Measurements from ENCODE around the gene THSD4. TPM values are rescaled to one million over a fixed set of nuclear protein-coding genes. Genes with fewer than 3 reads are reported as not detected.

Gene THSD4
- total and polyA plus RNA-seq, 4 donors, result 6.0 to 42.4 (median 18.5) TPM

DNA sequence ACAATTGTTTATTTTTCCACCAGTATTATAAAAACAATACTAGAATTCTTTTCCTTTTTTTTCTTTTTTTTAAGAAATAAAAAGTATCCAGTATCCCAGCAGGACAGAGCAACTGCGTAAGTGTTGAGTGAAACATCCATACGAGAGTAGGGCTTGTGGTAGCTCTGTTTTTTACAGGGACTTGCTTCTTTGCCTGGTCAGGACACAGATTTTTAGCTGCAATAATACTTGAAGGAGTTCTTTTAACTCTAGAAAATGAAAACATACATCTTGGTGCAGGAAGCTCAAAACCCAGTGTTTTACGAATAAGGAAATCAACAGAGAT, 397.4 kb downstream of the THSD4 start:
- no peak for DNase-seq
- Histone ChIP-seq H3K4me1 (ENCODE audit: control insufficient read depth in 5 of 5, insufficient read depth in 5 of 5, low read length in 5 of 5) (peaks cover 3 to 18% (median 6%) of the 10 kb centered on the region in 5 donors), H3K4me3 (no peak overlapping the region), H3K9me3 (ENCODE audit: control insufficient read depth in 4 of 4, insufficient read depth in 3 of 4, low read length in 3 of 4) (peaks cover 0 to 3% (median 0%) of the 10 kb centered on the region in 4 donors), H3K36me3 (ENCODE audit: control insufficient read depth in 4 of 4, insufficient read depth in 4 of 4, low read length in 4 of 4) (no peaks in the 10 kb centered on the region), H3K9ac (ENCODE audit: insufficient read depth in 1 of 2, low read length in 2 of 2) (no peak overlapping the region), H3K27ac (ENCODE audit: low read depth in 1 of 2, low read length in 1 of 2) (no peak overlapping the region), H3K27me3 (ENCODE audit: control insufficient read depth in 3 of 3, insufficient read depth in 3 of 3, low read length in 2 of 3) (no peaks in the 10 kb centered on the region)
- WGBS, 2 donors, result 60 to 91% methylated on average over 3 of the region's 3 CpGs
- no peak for ATAC-seq (ENCODE audit: insufficient read depth, low FRiP score)
- TF ChIP-seq CTCF (IDR thresholded peaks at IDR 0.05; ENCODE audit: control extremely low read depth, extremely low read depth), result no peak

GRCh38 chr15:71515375-71516186, 400.3 kb downstream of the THSD4 start:
- 46 to 47% methylated on average over 10 of the region's 10 CpGs for WGBS, 2 donors
- Histone ChIP-seq H3K27me3 (ENCODE audit: control insufficient read depth in 3 of 3, insufficient read depth in 3 of 3, low read length in 2 of 3) (no peaks in the 10 kb centered on the region), H3K4me1 (ENCODE audit: control insufficient read depth in 5 of 5, insufficient read depth in 5 of 5, low read length in 5 of 5) (peaks cover 3 to 18% (median 6%) of the 10 kb centered on the region in 5 donors), H3K4me3 (no peak overlapping the region), H3K9ac (ENCODE audit: insufficient read depth in 1 of 2, low read length in 2 of 2) (no peak overlapping the region), H3K36me3 (ENCODE audit: control insufficient read depth in 4 of 4, insufficient read depth in 4 of 4, low read length in 4 of 4) (no peaks in the 10 kb centered on the region), H3K9me3 (ENCODE audit: control insufficient read depth in 4 of 4, insufficient read depth in 3 of 4, low read length in 3 of 4) (no peaks in the 10 kb centered on the region), H3K27ac (ENCODE audit: low read depth in 1 of 2, low read length in 1 of 2) (no peak overlapping the region)
- no peak for ATAC-seq (ENCODE audit: insufficient read depth, low FRiP score)
- DNase-seq, result no peak
- TF ChIP-seq CTCF (IDR thresholded peaks at IDR 0.05; ENCODE audit: control extremely low read depth, extremely low read depth), result no peak

DNA sequence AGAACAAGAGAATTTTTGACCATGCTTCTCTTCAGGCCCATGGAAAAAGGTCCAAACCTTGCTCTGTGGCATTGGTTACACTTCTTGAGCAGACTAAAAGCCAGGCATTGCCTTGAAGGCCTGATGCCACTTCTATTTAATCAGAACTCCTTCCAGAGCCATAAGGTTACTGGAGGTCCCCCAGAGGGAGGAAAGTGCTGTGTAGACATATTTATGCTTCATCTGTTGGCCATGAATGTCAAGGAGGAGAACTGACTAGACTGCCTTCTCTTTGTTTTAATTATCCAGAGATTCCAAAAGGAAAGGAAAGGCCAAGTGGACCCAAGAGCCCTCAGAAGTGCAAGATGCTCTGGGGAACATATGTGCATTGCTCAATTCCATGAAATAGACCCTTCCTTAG, 402.5 kb downstream of the THSD4 start:
- Histone ChIP-seq H3K27me3 (ENCODE audit: control insufficient read depth in 3 of 3, insufficient read depth in 3 of 3, low read length in 2 of 3) (no peaks in the 10 kb centered on the region), H3K27ac (ENCODE audit: low read depth in 1 of 2, low read length in 1 of 2) (no peak overlapping the region), H3K36me3 (ENCODE audit: control insufficient read depth in 4 of 4, insufficient read depth in 4 of 4, low read length in 4 of 4) (no peaks in the 10 kb centered on the region), H3K4me3 (no peak overlapping the region), H3K9ac (ENCODE audit: insufficient read depth in 1 of 2, low read length in 2 of 2) (no peak overlapping the region), H3K4me1 (ENCODE audit: control insufficient read depth in 5 of 5, insufficient read depth in 5 of 5, low read length in 5 of 5) (peaks cover 0 to 6% (median 5%) of the 10 kb centered on the region in 5 donors), H3K9me3 (ENCODE audit: control insufficient read depth in 4 of 4, insufficient read depth in 3 of 4, low read length in 3 of 4) (no peaks in the 10 kb centered on the region)
- DNase-seq (no peak), ATAC-seq (ENCODE audit: insufficient read depth, low FRiP score) (no peak)
- TF ChIP-seq CTCF (IDR thresholded peaks at IDR 0.05; ENCODE audit: control extremely low read depth, extremely low read depth), result no peak

DNA sequence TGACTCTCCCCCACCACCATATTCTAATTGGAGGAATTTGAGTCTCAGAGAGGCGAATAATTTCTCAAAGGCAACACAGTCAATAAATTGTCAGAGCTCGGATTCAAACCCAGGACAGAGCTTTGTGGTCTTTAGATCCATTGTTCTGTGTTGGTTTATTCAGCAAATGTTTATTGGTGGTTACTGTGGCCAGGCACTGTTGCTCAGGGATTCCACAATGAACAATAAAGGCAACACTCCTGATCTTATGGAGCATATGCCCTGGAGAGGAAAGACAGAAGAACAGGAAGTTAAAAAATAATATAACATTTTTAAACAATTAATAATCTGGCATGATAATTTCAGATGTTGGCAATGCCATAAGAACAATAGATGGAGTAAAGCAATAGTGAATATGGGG, 403.4 kb downstream of the THSD4 start:
- no peak for TF ChIP-seq CTCF (IDR thresholded peaks at IDR 0.05; ENCODE audit: control extremely low read depth, extremely low read depth)
- DNase-seq, result no peak
- WGBS, 2 donors, result 86 to 89% methylated on average over 2 of the region's 2 CpGs
- no peak overlapping the region for H3K27ac ChIP-seq (ENCODE audit: low read depth in 1 of 2, low read length in 1 of 2)
- no peaks in the 10 kb centered on the region for H3K36me3 ChIP-seq (ENCODE audit: control insufficient read depth in 4 of 4, insufficient read depth in 4 of 4, low read length in 4 of 4)
- H3K9ac ChIP-seq (ENCODE audit: insufficient read depth in 1 of 2, low read length in 2 of 2), result no peak overlapping the region
- no peak overlapping the region for H3K4me3 ChIP-seq
- ATAC-seq (ENCODE audit: insufficient read depth, low FRiP score), result no peak
- peaks cover 0 to 6% (median 0%) of the 10 kb centered on the region in 5 donors for H3K4me1 ChIP-seq (ENCODE audit: control insufficient read depth in 5 of 5, insufficient read depth in 5 of 5, low read length in 5 of 5)
- H3K9me3 ChIP-seq (ENCODE audit: control insufficient read depth in 4 of 4, insufficient read depth in 3 of 4, low read length in 3 of 4), result no peaks in the 10 kb centered on the region
- H3K27me3 ChIP-seq (ENCODE audit: control insufficient read depth in 3 of 3, insufficient read depth in 3 of 3, low read length in 2 of 3), result no peaks in the 10 kb centered on the region

Data from lung (tissue), 12 donors.